NCI-H524 treated with DMSO at 0.1 percent for 48 hours (cell line): ENCODE results near the gene OR5J2.
"Not testable (repeated sequence)": the region's sequence is repeated elsewhere in the genome, so short reads cannot be mapped to it uniquely, and the experiment has no call there.

Experiments
- DNase-seq: peaks from one replicate; lab custom pipeline; 2025; lab: John Stamatoyannopoulos, UW

The OR5J2 gene

GRCh38 chr11:56176318-56176717 lies at the start of gene OR5J2:
OR5J2 (plus strand) TSS chr11:56176618; CDS start chr11:56176618, 0 bp downstream.
- DNase-seq: no peak

- no peak for DNase-seq
Observed at GRCh38 chr11:56140151-56140661, 36.2 kb upstream of the OR5J2 start, which contains the start of gene OR8J3. OR8J3 (minus strand) TSS chr11:56140201; CDS start chr11:56137718, 2,483 bp downstream.

GRCh38 chr11:56143681-56144080 lies 32.7 kb upstream of the OR5J2 start:
- DNase-seq: not testable (repeated sequence)

GRCh38 chr11:56151376-56151775 lies 25.0 kb upstream of the OR5J2 start:
- DNase-seq: no peak

GRCh38 chr11:56152333-56152732 lies 24.1 kb upstream of the OR5J2 start:
- no peak for DNase-seq

- DNase-seq: no peak
Observed at GRCh38 chr11:56160217-56160616, 16.2 kb upstream of the OR5J2 start, which contains the start of gene OR8K5. OR8K5 (minus strand) TSS chr11:56160317; CDS start chr11:56160317, 0 bp downstream.

GRCh38 chr11:56163804-56164203 lies 12.6 kb upstream of the OR5J2 start:
- no peak for DNase-seq

- no peak for DNase-seq
Observed at GRCh38 chr11:56172256-56172830, 4.1 kb upstream of the OR5J2 start.

- DNase-seq: no peak
Observed at GRCh38 chr11:56183459-56183858, 7.0 kb downstream of the OR5J2 start.

- no peak for DNase-seq
Observed at GRCh38 chr11:56188602-56189001, 12.2 kb downstream of the OR5J2 start.

- no peak for DNase-seq
Observed at GRCh38 chr11:56196705-56197104, 20.3 kb downstream of the OR5J2 start.

GRCh38 chr11:56197367-56197766 lies 20.9 kb downstream of the OR5J2 start:
- DNase-seq: no peak

- DNase-seq: no peak
Observed at GRCh38 chr11:56207790-56208189, 31.4 kb downstream of the OR5J2 start.

GRCh38 chr11:56214537-56214936 lies 38.1 kb downstream of the OR5J2 start:
- DNase-seq: no peak

GRCh38 chr11:56219735-56220134 lies 43.3 kb downstream of the OR5J2 start:
- not testable (repeated sequence) for DNase-seq
